Measurements from ENCODE around the gene PLCB4. TPM values are rescaled to one million over a fixed set of nuclear protein-coding genes. Genes with fewer than 3 reads are reported as not detected.

The PLCB4 gene
- total and polyA plus RNA-seq, 8 donors: 6.2 to 15.3 (median 9.4) TPM

DNA sequence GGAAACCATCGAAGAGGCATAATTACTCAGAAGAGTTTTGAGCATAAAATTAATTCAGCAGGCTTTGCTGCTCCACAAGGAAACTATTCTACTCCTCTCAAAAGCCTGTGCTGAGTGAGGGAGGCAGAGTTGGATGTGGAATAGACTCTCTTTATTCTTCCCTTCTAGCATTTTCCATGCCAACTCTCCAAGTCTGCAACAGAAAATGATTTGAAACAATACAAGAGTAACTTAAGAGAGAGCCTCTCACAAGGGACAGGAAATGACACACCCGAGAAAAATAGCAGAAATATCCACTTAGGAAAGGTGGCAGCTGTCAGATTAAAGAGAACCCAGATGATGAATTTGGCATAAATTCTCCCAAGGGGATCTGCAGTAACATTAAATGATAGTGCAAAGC, 419.2 kb downstream of the PLCB4 start:
- intact Hi-C loops (cut with DNase I): no loop called here
- Histone ChIP-seq H3K4me3 (no peak overlapping the region), H3K27ac (no peak overlapping the region), H3K4me1 (no peaks in the 10 kb centered on the region), H3K27me3 (no peaks in the 10 kb centered on the region), H3K9me3 (no peaks in the 10 kb centered on the region), H3K36me3 (no peaks in the 10 kb centered on the region)
- TF ChIP-seq, protein P1, sequence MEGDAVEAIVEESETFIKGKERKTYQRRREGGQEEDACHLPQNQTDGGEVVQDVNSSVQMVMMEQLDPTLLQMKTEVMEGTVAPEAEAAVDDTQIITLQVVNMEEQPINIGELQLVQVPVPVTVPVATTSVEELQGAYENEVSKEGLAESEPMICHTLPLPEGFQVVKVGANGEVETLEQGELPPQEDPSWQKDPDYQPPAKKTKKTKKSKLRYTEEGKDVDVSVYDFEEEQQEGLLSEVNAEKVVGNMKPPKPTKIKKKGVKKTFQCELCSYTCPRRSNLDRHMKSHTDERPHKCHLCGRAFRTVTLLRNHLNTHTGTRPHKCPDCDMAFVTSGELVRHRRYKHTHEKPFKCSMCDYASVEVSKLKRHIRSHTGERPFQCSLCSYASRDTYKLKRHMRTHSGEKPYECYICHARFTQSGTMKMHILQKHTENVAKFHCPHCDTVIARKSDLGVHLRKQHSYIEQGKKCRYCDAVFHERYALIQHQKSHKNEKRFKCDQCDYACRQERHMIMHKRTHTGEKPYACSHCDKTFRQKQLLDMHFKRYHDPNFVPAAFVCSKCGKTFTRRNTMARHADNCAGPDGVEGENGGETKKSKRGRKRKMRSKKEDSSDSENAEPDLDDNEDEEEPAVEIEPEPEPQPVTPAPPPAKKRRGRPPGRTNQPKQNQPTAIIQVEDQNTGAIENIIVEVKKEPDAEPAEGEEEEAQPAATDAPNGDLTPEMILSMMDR (IDR thresholded peaks at IDR 0.05): no peak
- ATAC-seq: no peak
- DNase-seq: no peak

DNA sequence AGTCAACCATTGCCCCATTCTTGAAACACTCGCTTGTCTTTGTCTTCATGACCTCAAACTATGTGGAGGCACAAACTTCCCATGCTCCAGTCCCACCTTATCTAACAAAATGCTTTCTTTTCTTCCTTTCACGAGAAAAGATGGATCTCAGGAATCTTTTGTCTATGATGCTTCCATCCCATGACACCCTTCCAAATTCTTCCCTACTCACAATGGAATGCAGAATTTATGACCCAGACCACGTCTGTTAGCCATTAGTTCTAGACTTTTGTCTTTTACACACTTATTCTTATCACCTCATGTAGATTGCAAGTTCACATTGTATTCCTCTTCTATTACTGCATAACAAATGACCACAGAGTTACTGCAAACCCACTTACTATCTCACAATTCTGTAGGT, 421.3 kb downstream of the PLCB4 start:
- no peak for DNase-seq
- Histone ChIP-seq H3K36me3 (no peaks in the 10 kb centered on the region), H3K9me3 (no peaks in the 10 kb centered on the region), H3K27me3 (no peaks in the 10 kb centered on the region), H3K4me1 (no peaks in the 10 kb centered on the region), H3K27ac (no peak overlapping the region), H3K4me3 (no peak overlapping the region)
- intact Hi-C loops (cut with DNase I): no loop called here
- no peak for ATAC-seq
- TF ChIP-seq, protein P1 (IDR thresholded peaks at IDR 0.05): no peak

DNA sequence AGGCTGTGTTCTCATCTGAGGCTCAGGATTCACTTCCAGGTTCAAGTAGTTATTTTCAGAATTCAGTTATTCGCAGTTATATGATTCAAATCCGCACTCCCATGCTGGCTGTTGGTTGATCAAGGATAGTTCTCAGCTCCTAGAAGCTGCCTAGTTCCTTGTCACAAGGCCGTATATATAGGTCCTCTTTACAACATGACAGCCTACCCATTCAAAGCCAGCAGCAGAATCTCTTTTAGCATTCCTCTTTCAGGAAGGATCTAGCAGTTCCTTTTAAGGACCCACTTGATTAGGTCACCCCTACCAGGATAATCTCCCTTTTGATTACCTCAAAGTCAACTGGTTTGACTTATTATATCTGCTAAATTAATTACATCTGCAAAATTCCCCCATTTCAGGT, 421.7 kb downstream of the PLCB4 start:
- Histone ChIP-seq H3K36me3 (no peaks in the 10 kb centered on the region), H3K27ac (no peak overlapping the region), H3K9me3 (no peaks in the 10 kb centered on the region), H3K4me1 (no peaks in the 10 kb centered on the region), H3K4me3 (no peak overlapping the region), H3K27me3 (no peaks in the 10 kb centered on the region)
- no peak for DNase-seq
- TF ChIP-seq, protein P1 (IDR thresholded peaks at IDR 0.05): no peak
- intact Hi-C loops (cut with DNase I): no loop called here
- ATAC-seq: no peak

DNA sequence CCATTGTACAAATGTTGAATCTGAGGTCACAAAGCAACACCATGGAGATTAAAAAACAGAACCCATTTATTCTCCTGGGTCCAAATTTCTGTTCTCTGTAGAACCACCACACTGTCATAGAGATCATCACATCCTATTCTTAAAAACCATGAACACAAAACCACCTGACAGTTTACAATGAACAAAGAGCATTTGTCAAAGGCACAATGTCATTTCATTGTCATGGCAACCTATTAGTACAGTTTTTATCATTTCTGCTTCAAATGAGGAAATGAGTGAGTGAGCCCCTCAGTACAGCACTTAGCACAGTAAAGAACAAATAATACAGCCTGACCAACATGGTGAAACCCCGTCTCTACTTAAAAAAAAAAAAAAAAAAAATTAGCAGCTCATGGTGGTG, 422.4 kb downstream of the PLCB4 start:
- Histone ChIP-seq H3K4me3 (no peak overlapping the region), H3K27me3 (no peaks in the 10 kb centered on the region), H3K9me3 (no peaks in the 10 kb centered on the region), H3K36me3 (no peaks in the 10 kb centered on the region), H3K4me1 (no peaks in the 10 kb centered on the region), H3K27ac (no peak overlapping the region)
- DNase-seq (no peak), ATAC-seq (no peak)
- TF ChIP-seq, protein P1 (IDR thresholded peaks at IDR 0.05): no peak
- intact Hi-C loops (cut with DNase I): no loop called here

DNA sequence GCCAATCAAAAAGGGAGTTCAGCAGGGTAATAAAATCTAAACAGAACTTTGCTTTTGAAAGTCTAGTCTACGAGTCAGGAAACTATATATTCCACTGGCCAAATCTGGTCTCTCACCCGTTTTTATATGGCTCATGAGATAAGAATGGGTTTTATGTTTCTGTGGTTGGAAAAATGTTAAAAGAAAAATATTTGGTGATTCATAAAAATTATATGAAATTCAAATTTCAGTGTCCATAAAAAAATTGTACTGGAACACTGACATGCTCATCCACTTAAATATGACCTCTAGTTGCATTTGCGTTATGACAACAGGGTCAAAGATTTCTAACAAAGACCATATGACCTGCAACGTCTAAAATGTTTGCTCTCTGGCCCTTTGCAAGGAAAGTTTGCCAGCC, 423.2 kb downstream of the PLCB4 start:
- ATAC-seq (no peak), DNase-seq (no peak)
- H3K27me3 ChIP-seq: no peaks in the 10 kb centered on the region
- no peaks in the 10 kb centered on the region for H3K36me3 ChIP-seq
- no peaks in the 10 kb centered on the region for H3K9me3 ChIP-seq
- H3K4me1 ChIP-seq: no peaks in the 10 kb centered on the region
- TF ChIP-seq, protein P1 (IDR thresholded peaks at IDR 0.05): no peak
- intact Hi-C loops (cut with DNase I): no loop called here
- no peak overlapping the region for H3K27ac ChIP-seq
- H3K4me3 ChIP-seq: no peak overlapping the region
